Measurements from ENCODE around the gene TRMT112. TPM values are rescaled to one million over a fixed set of nuclear protein-coding genes. Genes with fewer than 3 reads are reported as not detected.
A peak's percentile ranks its signal among the peaks of the same experiment; 100 is the strongest.

The TRMT112 gene
- total RNA-seq, 1 experiment from 2014 or later: 341 TPM

DNA sequence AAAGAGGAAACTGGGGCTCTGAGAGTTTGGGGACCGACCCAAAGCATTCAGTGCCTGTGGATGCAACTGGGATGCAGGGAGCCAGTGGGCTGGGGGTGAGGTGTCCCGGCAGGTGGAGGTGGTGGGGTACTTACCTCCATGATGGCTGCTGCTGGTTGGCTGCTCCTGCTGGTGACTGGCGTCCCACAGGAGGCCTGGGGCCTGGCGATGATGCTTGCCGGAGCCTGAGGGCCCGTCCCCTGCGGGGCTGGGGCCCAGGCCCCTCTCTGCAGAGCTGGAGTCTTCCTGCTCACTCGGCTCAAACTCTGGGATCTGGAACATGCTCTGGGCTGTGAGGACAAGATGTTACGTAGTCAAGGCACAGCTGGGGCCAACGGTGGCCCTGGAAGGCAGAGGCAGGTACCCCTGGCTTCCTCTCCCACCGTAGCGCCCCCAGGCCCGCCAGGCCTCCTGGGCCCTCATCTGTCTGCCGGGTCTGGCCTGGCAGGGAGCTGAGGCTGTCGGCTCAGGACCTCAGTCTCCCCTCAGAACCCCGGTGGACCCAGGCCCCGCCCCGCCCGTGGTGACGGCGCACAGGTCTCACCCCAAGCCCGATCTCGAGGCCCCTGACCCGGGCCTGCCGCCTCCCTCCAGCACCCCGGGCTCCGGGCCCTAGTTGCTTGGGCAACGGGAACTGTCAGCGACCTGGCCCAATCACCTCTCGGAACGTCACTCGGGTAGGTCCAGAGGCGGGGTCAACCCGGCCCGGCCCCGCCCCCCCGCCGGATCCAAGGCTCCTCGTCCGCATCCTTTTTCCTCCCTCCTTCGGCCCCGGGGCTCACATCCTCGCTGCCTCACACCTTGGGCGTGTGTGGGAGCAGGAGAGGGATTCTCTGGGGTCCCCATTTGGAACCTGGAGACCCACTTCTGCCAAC lies 33.1 kb downstream of the TRMT112 start, which contains the start of gene BAD:
TSS of gene BAD (minus strand) at position 618 of the 914 bp plus-strand sequence. CDS start at position 321, 297 bp downstream.
- no peaks in the 10 kb centered on the region; the same call in 1 of the 2 replicates for H3K36me3 ChIP-seq (ENCODE audit: control insufficient read depth, insufficient read depth, low read length)
- ChIA-PET POLR2A (interaction anchor here (0.5 to 1.5 kb wide), 6 partner anchors 8 to 33 kb away, joined by 3 to 10 read pairs (median 4); partner anchors contain the start of genes ESRRA, PRDX5 and TRMT112), CTCF (interaction anchor here (0.7 to 1.5 kb wide), 3 partner anchors 17 to 23 kb away, joined by 3 to 8 read pairs (median 3); no protein-coding TSS in a partner anchor)
- H3K9me3 ChIP-seq (ENCODE audit: control insufficient read depth, insufficient read depth, low read depth, low read length): no peaks in the 10 kb centered on the region
- BruUV-seq (replicated peaks): TSS peak; percentile 87
- intact Hi-C loops (cut with micrococcal nuclease; ENCODE audit: unreplicated experiment): no loop called here
- DNase-seq (ENCODE audit: low read depth, low spot score) (no peak), ATAC-seq (peak; percentile 92)
- peak within 1 kb of the TSS; percentile 83 for H3K27ac ChIP-seq (ENCODE audit: low read length)
- H3K4me1 ChIP-seq (ENCODE audit: control insufficient read depth, insufficient read depth, low read length): peaks cover 25% of the 10 kb centered on the region
- peak within 1 kb of the TSS; percentile 57 to 98 for H3K4me3 ChIP-seq (ENCODE audit: low read depth in 2 of 2, low read length in 2 of 2)
- H3K27me3 ChIP-seq (ENCODE audit: control insufficient read depth, insufficient read depth, low read length): no peaks in the 10 kb centered on the region
- TF ChIP-seq SIN3A (IDR thresholded peaks at IDR 0.05; ENCODE audit: borderline replicate concordance, insufficient read depth, low read depth, low read length): 0 out of 2 replicates have a peak, but pooled peaks have one; percentile 64
- peak; percentile 76 for TF ChIP-seq POLR2AphosphoS5 (IDR thresholded peaks at IDR 0.05; ENCODE audit: low read depth, low read length)
- TF ChIP-seq REST (IDR thresholded peaks at IDR 0.05; ENCODE audit: insufficient read depth in 1 of 2, low read depth in 2 of 2, low read length in 1 of 2): no peak; a peak in 1 of 4 replicates
- in situ Hi-C loops (cut with HindIII; ENCODE audit: low pct_unique_long_range_greater_than_20kb, low sequenced_read_pairs): no loop called here

- POLR2A ChIA-PET: interaction anchor here (1.2 kb wide), 1 partner anchor 35 kb away, joined by 4 read pairs; the partner anchor contains the start of gene PRDX5
- intact Hi-C loops (cut with micrococcal nuclease; ENCODE audit: unreplicated experiment): no loop called here
- H3K27me3 ChIP-seq (ENCODE audit: control insufficient read depth, insufficient read depth, low read length): no peaks in the 10 kb centered on the region
- BruUV-seq (replicated peaks): no TSS peak
- no peak for TF ChIP-seq TCF7L2 (IDR thresholded peaks at IDR 0.05; ENCODE audit: low read depth, low read length)
- no peak for TF ChIP-seq SIN3A (IDR thresholded peaks at IDR 0.05; ENCODE audit: borderline replicate concordance, insufficient read depth, low read depth, low read length)
- no peak for TF ChIP-seq POLR2AphosphoS5 (IDR thresholded peaks at IDR 0.05; ENCODE audit: low read depth, low read length)
- TF ChIP-seq CTCF (IDR thresholded peaks at IDR 0.05): no peak
- no peak for TF ChIP-seq REST (IDR thresholded peaks at IDR 0.05; ENCODE audit: insufficient read depth in 1 of 2, low read depth in 2 of 2, low read length in 1 of 2)
- DNase-seq (ENCODE audit: low read depth, low spot score) (no peak), ATAC-seq (no peak)
- peaks cover 25% of the 10 kb centered on the region for H3K4me1 ChIP-seq (ENCODE audit: control insufficient read depth, insufficient read depth, low read length)
- 0 out of 4 replicates have a peak overlapping the region, but pooled peaks of 1 of the 2 experiments have one; percentile 4 for H3K4me3 ChIP-seq (ENCODE audit: low read depth in 2 of 2, low read length in 2 of 2)
- H3K27ac ChIP-seq (ENCODE audit: low read length): peak overlapping the region; percentile 83; the same call in 1 of the 2 replicates
- no peaks in the 10 kb centered on the region; the same call in 1 of the 2 replicates for H3K36me3 ChIP-seq (ENCODE audit: control insufficient read depth, insufficient read depth, low read length)
- H3K9me3 ChIP-seq (ENCODE audit: control insufficient read depth, insufficient read depth, low read depth, low read length): no peaks in the 10 kb centered on the region
- CTCF ChIA-PET: interaction anchor here (1.5 kb wide), 1 partner anchor 18 kb away, joined by 8 read pairs; no protein-coding TSS in a partner anchor
- in situ Hi-C loops (cut with HindIII; ENCODE audit: low pct_unique_long_range_greater_than_20kb, low sequenced_read_pairs): no loop called here
Measured at GRCh38 chr11:64283092-64283491, 34.3 kb downstream of the TRMT112 start.
